Lower lobe of right lung (tissue), 2 donors: ENCODE results near the gene PCSK2. TPM values are rescaled to one million over a fixed set of nuclear protein-coding genes. Genes with fewer than 3 reads are reported as not detected.

Experiments
- ATAC-seq, 2 donors: fragments of 200-7000 bp; cut with Tn5 transposase; one replicate each; pipeline ENCODE4 v1.9.1; 2020 to 2022; ENCODE audit warnings: mild to moderate bottlenecking in 2 of 2, moderate library complexity in 2 of 2
- DNase-seq: peaks from one replicate; pipeline ENCODE4 v3.0.0-alpha.2; 2020
- H3K27ac ChIP-seq: fragments of 200-600 bp; one replicate; pipeline ENCODE4 v1.8.0; 2022
- H3K27me3 ChIP-seq: fragments of 200-600 bp; one replicate; pipeline ENCODE4 v1.8.0; 2022; ENCODE audit warnings: low read depth
- H3K36me3 ChIP-seq: fragments of 200-600 bp; one replicate; pipeline ENCODE4 v1.8.0; 2022; ENCODE audit warnings: mild to moderate bottlenecking
- H3K4me1 ChIP-seq: fragments of 200-600 bp; one replicate; pipeline ENCODE4 v1.8.0; 2022
- H3K4me3 ChIP-seq: fragments of 200-600 bp; one replicate; pipeline ENCODE4 v1.8.0; 2022; ENCODE audit warnings: mild to moderate bottlenecking
- H3K9me3 ChIP-seq: fragments of 200-600 bp; one replicate; pipeline ENCODE4 v1.8.0; 2022
- intact Hi-C: fragments of 100-400 bp; cut with DNase I; formaldehyde crosslinking; loops from one replicate; pipeline ENCODE4 v1.11.0; 2022
- total RNA-seq: library from RNA; stranded (reverse); fragmentation: NEBNext Ultra II Directional; extraction: Animal tissue kit (Norgen Biotek cat#: 25700); gene quantifications from one replicate; pipeline ENCODE4 v1.2.1, GENCODE V29; 2021
- TF ChIP-seq, protein P1 (sequence below): fragments of 200-600 bp; IDR thresholded peaks from one replicate; pipeline ENCODE4 v1.8.0; 2022; ENCODE audit warnings: antibody characterized with exemption, mild to moderate bottlenecking
- donor health status: DM: no; HTN: yes; CAD: no; lungs with severe emphysema.

PCSK2 gene
- total RNA-seq, 1 donor from 2014 or later, result 38.8 TPM

DNA sequence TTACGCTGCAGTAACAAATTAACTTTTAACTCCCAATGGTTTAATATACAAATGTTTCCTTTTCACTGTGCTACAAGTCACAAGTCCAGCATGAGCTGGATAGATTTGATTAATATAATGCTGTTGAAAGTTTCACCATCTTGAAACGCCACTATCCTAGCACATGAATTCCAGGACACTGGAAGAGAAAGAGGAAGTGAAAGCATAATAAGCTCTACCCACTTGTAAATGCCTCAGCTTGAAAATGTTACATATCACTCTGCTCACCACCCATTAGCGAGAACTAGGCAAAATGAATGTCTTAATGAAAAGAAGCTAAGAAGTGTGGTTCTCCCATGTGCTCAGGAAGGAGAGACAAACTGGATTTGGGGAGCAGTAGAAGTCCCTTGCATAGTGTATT is 46.9 kb downstream of the PCSK2 start:
- TF ChIP-seq, protein P1, sequence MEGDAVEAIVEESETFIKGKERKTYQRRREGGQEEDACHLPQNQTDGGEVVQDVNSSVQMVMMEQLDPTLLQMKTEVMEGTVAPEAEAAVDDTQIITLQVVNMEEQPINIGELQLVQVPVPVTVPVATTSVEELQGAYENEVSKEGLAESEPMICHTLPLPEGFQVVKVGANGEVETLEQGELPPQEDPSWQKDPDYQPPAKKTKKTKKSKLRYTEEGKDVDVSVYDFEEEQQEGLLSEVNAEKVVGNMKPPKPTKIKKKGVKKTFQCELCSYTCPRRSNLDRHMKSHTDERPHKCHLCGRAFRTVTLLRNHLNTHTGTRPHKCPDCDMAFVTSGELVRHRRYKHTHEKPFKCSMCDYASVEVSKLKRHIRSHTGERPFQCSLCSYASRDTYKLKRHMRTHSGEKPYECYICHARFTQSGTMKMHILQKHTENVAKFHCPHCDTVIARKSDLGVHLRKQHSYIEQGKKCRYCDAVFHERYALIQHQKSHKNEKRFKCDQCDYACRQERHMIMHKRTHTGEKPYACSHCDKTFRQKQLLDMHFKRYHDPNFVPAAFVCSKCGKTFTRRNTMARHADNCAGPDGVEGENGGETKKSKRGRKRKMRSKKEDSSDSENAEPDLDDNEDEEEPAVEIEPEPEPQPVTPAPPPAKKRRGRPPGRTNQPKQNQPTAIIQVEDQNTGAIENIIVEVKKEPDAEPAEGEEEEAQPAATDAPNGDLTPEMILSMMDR, result no peak
- Histone ChIP-seq H3K9me3 (no peaks in the 10 kb centered on the region), H3K4me3 (no peak overlapping the region), H3K36me3 (no peaks in the 10 kb centered on the region), H3K27me3 (no peaks in the 10 kb centered on the region), H3K27ac (no peak overlapping the region), H3K4me1 (no peaks in the 10 kb centered on the region)
- intact Hi-C loops, result no loop called here
- DNase-seq, result no peak
- ATAC-seq, result no peak

DNA sequence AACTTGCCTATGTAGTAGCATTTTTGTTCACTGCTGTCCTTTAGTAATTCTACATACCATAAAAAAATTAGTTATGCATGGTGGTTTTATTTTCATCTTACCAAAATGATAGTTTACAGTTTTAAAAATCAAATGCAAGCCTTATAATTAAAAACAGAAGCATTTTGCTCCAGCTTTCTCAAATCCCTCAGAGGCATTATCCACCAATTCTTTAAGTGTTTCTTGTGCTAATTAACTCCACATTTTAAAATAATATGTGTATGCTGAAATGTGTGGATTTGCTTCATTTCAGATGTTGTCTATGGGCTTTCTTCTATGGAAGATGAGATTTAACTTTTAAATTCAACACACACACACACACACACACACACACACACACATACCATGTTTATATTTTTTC is 49.3 kb downstream of the PCSK2 start:
- ATAC-seq (no peak), DNase-seq (no peak)
- Histone ChIP-seq H3K9me3 (no peaks in the 10 kb centered on the region), H3K4me3 (no peak overlapping the region), H3K27me3 (no peaks in the 10 kb centered on the region), H3K4me1 (no peaks in the 10 kb centered on the region), H3K27ac (no peak overlapping the region), H3K36me3 (no peaks in the 10 kb centered on the region)
- TF ChIP-seq, protein P1, result no peak
- intact Hi-C loops, result no loop called here

DNA sequence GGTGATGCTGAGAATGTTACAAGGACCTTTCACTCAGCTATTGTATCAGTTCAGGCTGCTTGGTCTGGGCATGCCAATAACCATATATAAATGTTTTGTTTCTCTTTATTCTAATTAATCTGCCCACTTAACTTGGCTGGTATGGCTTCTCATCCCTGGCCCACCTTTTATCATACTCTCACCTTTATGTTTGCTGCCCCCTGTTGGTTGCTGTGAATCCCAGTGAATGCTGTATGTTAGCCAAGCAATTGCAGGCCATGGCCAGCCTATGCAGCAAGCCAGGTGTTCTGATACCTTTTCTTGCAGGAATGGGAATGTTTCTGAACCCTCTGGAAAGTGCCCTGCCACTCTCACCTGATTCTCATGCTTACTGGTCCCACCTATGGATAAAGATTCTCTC is 54.6 kb downstream of the PCSK2 start:
- Histone ChIP-seq H3K9me3 (no peaks in the 10 kb centered on the region), H3K36me3 (no peaks in the 10 kb centered on the region), H3K4me3 (no peak overlapping the region), H3K27ac (no peak overlapping the region), H3K27me3 (no peaks in the 10 kb centered on the region), H3K4me1 (no peaks in the 10 kb centered on the region)
- intact Hi-C loops, result no loop called here
- peak in 1 of 2 donors; percentile 48 for ATAC-seq
- no peak for DNase-seq
- TF ChIP-seq, protein P1, result peak; percentile 35

DNA sequence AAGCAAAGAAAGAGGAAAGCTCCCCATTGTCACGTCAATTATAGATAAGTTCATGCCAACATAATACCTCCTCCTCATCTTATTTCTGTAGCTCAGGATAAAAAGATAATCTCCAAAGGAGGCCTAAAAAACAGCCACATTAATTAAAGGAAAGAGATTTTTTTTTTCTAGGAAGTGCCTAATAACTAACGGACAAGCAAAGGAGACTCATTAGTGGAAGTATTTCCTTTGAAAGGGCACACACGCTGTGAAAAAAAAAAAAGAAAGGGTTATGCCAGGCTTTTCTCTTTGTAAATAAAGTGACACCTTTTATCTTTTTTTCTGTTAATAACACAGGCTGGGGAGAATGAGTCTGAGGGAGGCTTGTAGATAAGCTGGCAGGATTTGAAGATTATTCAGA is 55.7 kb downstream of the PCSK2 start:
- no peak for ATAC-seq
- intact Hi-C loops, result no loop called here

DNA sequence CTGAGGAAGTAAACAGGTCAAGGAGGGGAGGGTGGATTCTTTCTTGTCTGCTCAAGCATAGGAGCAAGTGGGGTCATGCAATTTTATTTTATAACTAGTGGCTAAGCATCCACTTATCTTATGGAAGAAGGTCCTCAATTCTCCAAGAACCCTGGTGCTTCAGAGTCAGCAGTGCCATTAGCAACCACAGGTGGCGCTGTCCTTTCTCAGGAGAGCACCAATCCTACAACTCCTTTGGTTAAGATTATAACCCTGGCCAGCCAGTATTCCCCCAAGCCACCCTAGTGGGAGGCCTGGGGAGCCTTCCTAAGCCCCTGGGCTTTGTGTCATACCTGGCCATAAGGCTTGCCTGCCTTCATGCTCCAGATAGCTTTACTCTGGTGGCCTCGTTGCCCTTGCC is 60.7 kb downstream of the PCSK2 start:
- DNase-seq (no peak), ATAC-seq (no peak)
- no peaks in the 10 kb centered on the region for H3K36me3 ChIP-seq
- no peaks in the 10 kb centered on the region for H3K4me1 ChIP-seq
- TF ChIP-seq, protein P1, result no peak
- intact Hi-C loops, result no loop called here
- H3K9me3 ChIP-seq, result no peaks in the 10 kb centered on the region
- H3K4me3 ChIP-seq, result no peak overlapping the region
- H3K27ac ChIP-seq, result no peak overlapping the region
- H3K27me3 ChIP-seq, result no peaks in the 10 kb centered on the region

More for the DNA sequence above, 55.7 kb downstream of the PCSK2 start:
- Histone ChIP-seq H3K27ac (no peak overlapping the region), H3K4me3 (no peak overlapping the region), H3K4me1 (no peaks in the 10 kb centered on the region), H3K9me3 (no peaks in the 10 kb centered on the region), H3K36me3 (no peaks in the 10 kb centered on the region), H3K27me3 (no peaks in the 10 kb centered on the region)
- no peak for DNase-seq
- TF ChIP-seq, protein P1, result no peak

DNA sequence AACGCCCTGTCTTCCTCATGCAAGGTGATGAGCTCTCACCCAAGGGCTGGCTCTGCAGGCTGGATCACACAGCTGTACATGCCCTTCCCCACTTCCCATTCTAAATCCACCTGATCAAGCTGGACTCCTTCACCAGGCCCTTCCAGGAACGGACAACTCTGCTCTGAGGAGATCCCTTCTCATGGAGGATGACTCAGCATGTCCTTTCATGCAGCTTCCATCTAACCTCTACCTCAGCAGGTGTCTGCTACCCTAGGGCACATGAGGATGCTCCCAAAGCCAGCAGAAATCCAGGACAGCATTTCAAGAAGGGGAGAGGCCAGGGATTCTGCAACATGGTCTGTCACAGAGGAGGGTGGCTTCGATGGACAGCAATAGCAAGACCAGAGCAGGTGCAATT is 61.2 kb downstream of the PCSK2 start:
- no peaks in the 10 kb centered on the region for H3K36me3 ChIP-seq
- no peaks in the 10 kb centered on the region for H3K9me3 ChIP-seq
- H3K27me3 ChIP-seq, result no peaks in the 10 kb centered on the region
- H3K27ac ChIP-seq, result no peak overlapping the region
- no peaks in the 10 kb centered on the region for H3K4me1 ChIP-seq
- intact Hi-C loops, result no loop called here
- TF ChIP-seq, protein P1, result no peak
- no peak for DNase-seq
- no peak for ATAC-seq
- H3K4me3 ChIP-seq, result no peak overlapping the region
